Measurements from ENCODE around the gene CYP17A1.

GRCh38 chr10:102799691-102800471, 37.3 kb downstream of the CYP17A1 start:
- no peak for TF ChIP-seq CTCF (IDR thresholded peaks at IDR 0.05)
- no peak for TF ChIP-seq POLR2A (IDR thresholded peaks at IDR 0.05)
